Psoas muscle (tissue), 8 donors: Measurements from ENCODE around the gene COP1. TPM values are rescaled to one million over a fixed set of nuclear protein-coding genes. Genes with fewer than 3 reads are reported as not detected.

Experiments
- ATAC-seq, 4 donors: fragments of 200-7000 bp; cut with Tn5 transposase; one replicate each; pipeline ENCODE4 v1.9.1; 2020; ENCODE audit warnings: moderate library complexity in 3 of 4, mild to moderate bottlenecking in 2 of 4
- DNase-seq, 2 donors: peaks; one replicate each; pipeline ENCODE4 v3.0.0-alpha.2; 2020
- H3K27ac ChIP-seq: fragments of 200-600 bp; one replicate; pipeline ENCODE4 v1.8.0; 2022
- H3K27me3 ChIP-seq, 3 donors: fragments of 200-600 bp in 1 of 3; one replicate each; pipeline versions ENCODE4 v1.6.1 to v1.8.0; 2013 to 2022; ENCODE audit warnings: low read length in 2 of 3, mild to moderate bottlenecking in 2 of 3, moderate library complexity in 1 of 3; ENCODE audit not compliant: insufficient read depth in 3 of 3
- H3K36me3 ChIP-seq, 2 donors: fragments of 200-600 bp in 1 of 2; one replicate each; pipeline versions ENCODE4 v1.6.1 to v1.8.0; 2013 to 2022; ENCODE audit warnings: low read depth in 1 of 2, mild to moderate bottlenecking in 1 of 2, moderate library complexity in 1 of 2; ENCODE audit not compliant: insufficient read depth in 1 of 2
- H3K4me1 ChIP-seq: fragments of 200-600 bp; one replicate; pipeline ENCODE4 v1.8.0; 2022
- H3K4me3 ChIP-seq: fragments of 200-600 bp; one replicate; pipeline ENCODE4 v1.8.0; 2022; ENCODE audit warnings: mild to moderate bottlenecking
- H3K9me3 ChIP-seq: fragments of 200-600 bp; one replicate; pipeline ENCODE4 v1.8.0; 2022
- CTCF ChIP-seq: fragments of 200-600 bp; IDR thresholded peaks from one replicate; pipeline ENCODE4 v1.8.0; 2022; ENCODE audit warnings: antibody characterized with exemption
- WGBS, 3 donors: extraction: QIAGEN DNeasy Blood & Tissue Kit; methylation state at CpG; one replicate each; pipeline versions ENCODE4 v1.1.6 to v1.1.7; 2013; 5-methylcytosine and 5-hydroxymethylcytosine counted together
- intact Hi-C, 2 donors: fragments of 100-400 bp; cut with DNase I; formaldehyde crosslinking; loops; one replicate each; pipeline versions ENCODE4 v1.11.0 to v1.14.2; 2022
- polyA plus RNA-seq, 3 donors: library from polyadenylated mRNA; stranded (reverse); fragments of 200-250 nt; gene quantifications; one replicate each; pipeline ENCODE4 v1.2.3, GENCODE V29; 2013
- total RNA-seq, 4 donors: library from RNA; stranded (reverse); fragmentation: NEBNext Ultra II Directional in 2 of 4; extraction: Animal tissue kit (Norgen Biotek cat#: 25700) in 2 of 4; gene quantifications; one replicate each; pipeline versions ENCODE4 v1.2.1 to v1.2.4, GENCODE V29; 2021 to 2023
- donor health status: healthy with polysubstance abuse.
- donor health status: DM: no; HTN: no; CAD: no; lungs with moderate emphysema.
- donor health status: Bipolar disorder and iron deficiency.
- donor health status: healthy.
- donor health status: DM: yes; HTN: yes; CAD: no.
- donor health status: DM: no; HTN: no; CAD: no.
- donor health status: DM: no; HTN: no; CAD: no.
- donor health status: DM: yes; HTN: yes; CAD: no.

Gene COP1
- total and polyA plus RNA-seq, 7 donors = 19.5 to 30.6 (median 22.7) TPM

GRCh38 chr1:176068901-176069300 lies 138.2 kb downstream of the COP1 start:
- H3K27ac ChIP-seq = no peak overlapping the region
- no peaks in the 10 kb centered on the region for H3K9me3 ChIP-seq
- H3K27me3 ChIP-seq = no peaks in the 10 kb centered on the region
- DNase-seq = no peak
- no peaks in the 10 kb centered on the region for H3K36me3 ChIP-seq
- no peak overlapping the region for H3K4me3 ChIP-seq
- ATAC-seq = no peak
- 78 to 89% (median 84%) methylated on average over 5 of the region's 5 CpGs for WGBS, 3 donors
- no peaks in the 10 kb centered on the region for H3K4me1 ChIP-seq
- TF ChIP-seq CTCF = no peak
- intact Hi-C loops = no loop called here

GRCh38 chr1:176068256-176068655 lies 138.8 kb downstream of the COP1 start:
- Histone ChIP-seq H3K9me3 (no peaks in the 10 kb centered on the region), H3K36me3 (no peaks in the 10 kb centered on the region), H3K27ac (no peak overlapping the region), H3K27me3 (no peaks in the 10 kb centered on the region), H3K4me3 (no peak overlapping the region), H3K4me1 (no peaks in the 10 kb centered on the region)
- no peak for TF ChIP-seq CTCF
- 96 to 99% (median 97%) methylated on average over 2 of the region's 2 CpGs for whole genome bisulfite sequencing, 3 donors
- DNase-seq (no peak), ATAC-seq (no peak)
- intact Hi-C loops = no loop called here

- intact Hi-C loops = no loop called here
- no peak overlapping the region for H3K27ac ChIP-seq
- 74 to 94% (median 77%) methylated on average over 1 of the region's 1 CpG for WGBS, 3 donors
- H3K36me3 ChIP-seq = no peaks in the 10 kb centered on the region
- no peak for TF ChIP-seq CTCF
- no peak for ATAC-seq
- no peaks in the 10 kb centered on the region for H3K9me3 ChIP-seq
- no peak for DNase-seq
- H3K4me3 ChIP-seq = no peak overlapping the region
- no peaks in the 10 kb centered on the region for H3K27me3 ChIP-seq
- no peaks in the 10 kb centered on the region for H3K4me1 ChIP-seq
Observed at GRCh38 chr1:176066709-176067108, 140.4 kb downstream of the COP1 start.

GRCh38 chr1:176058686-176059085 lies 148.4 kb downstream of the COP1 start:
- Histone ChIP-seq H3K9me3 (no peaks in the 10 kb centered on the region), H3K27ac (no peak overlapping the region), H3K4me1 (peaks cover 11% of the 10 kb centered on the region), H3K4me3 (no peak overlapping the region), H3K36me3 (no peaks in the 10 kb centered on the region), H3K27me3 (no peaks in the 10 kb centered on the region)
- WGBS, 3 donors = 0 to 86% (median 48%) methylated on average over 1 of the region's 2 CpGs
- no peak for DNase-seq
- no peak for TF ChIP-seq CTCF
- peak in 2 of 4 donors; percentile 56 to 64 for ATAC-seq
- intact Hi-C loops = no loop called here

GRCh38 chr1:176056312-176056711 lies 150.8 kb downstream of the COP1 start:
- no peak overlapping the region for H3K27ac ChIP-seq
- H3K4me1 ChIP-seq = peaks cover 11% of the 10 kb centered on the region
- no peaks in the 10 kb centered on the region for H3K36me3 ChIP-seq
- H3K4me3 ChIP-seq = no peak overlapping the region
- WGBS, 3 donors = 87 to 95% (median 93%) methylated on average over 3 of the region's 3 CpGs
- no peak for TF ChIP-seq CTCF
- DNase-seq = no peak
- H3K9me3 ChIP-seq = no peaks in the 10 kb centered on the region
- no peak for ATAC-seq
- no peaks in the 10 kb centered on the region for H3K27me3 ChIP-seq
- intact Hi-C loops = no loop called here
